Gastroesophageal sphincter (tissue), 3 donors: ENCODE results near the gene GPR4.

Experiments used
- EP300 ChIP-seq: sonication (generic); formaldehyde crosslinking; IDR thresholded peaks from one replicate; pipeline ENCODE4 v1.6.1; 2017; ENCODE audit warnings: antibody characterized with exemption, mild to moderate bottlenecking
- TF ChIP-seq, protein P1 (sequence below), 4 experiments: fragments of 200-600 bp in 2 of 4; fragments of 450-650 bp in 2 of 4; sonication (generic) in 1 of 4; IDR thresholded peaks; one replicate each; pipeline ENCODE4 v1.5.1; 2017 to 2019; ENCODE audit warnings: antibody characterized with exemption in 4 of 4, mild to moderate bottlenecking in 2 of 4, moderate library complexity in 2 of 4

DNA sequence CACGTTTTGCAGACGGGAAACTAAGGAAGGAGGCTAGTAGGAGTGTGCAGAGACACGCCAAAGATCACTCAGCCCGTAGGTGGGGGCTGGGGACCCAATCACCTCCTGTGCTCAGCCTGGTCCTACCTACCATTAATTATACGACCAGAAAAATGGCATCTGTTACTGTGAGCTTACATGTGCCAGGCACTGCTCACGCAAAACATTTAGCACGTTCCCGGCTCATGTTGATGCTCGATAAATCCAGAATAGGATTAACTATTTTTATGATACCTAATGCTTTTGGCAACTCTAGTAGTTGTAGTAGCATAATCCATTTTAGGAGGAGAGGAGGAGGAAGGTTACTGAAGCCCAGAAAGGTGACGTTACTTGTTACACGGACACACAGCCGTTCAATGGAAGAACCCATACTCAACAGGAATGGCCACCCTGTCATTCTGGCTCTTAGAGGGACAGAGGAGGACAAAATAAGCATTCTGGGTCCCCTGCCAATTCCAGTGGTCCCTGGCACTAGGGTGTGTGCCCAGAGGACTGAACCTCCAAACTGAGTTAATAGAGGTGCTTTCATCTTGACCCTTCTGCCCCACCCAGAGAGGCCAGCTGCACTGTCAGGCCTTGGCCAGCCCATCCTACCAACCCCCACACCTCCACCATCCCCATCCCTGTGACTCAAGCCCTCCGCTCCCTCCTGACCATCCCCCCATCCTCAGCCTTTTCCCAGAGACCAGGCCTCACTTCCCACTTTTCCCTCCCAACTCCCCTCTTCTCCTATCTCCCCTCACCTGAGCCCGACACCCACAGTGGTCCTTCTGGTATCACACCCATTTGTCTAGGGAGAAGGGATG is 42.1 kb upstream of the GPR4 start:
- no peak for TF ChIP-seq EP300
- TF ChIP-seq, protein P1, sequence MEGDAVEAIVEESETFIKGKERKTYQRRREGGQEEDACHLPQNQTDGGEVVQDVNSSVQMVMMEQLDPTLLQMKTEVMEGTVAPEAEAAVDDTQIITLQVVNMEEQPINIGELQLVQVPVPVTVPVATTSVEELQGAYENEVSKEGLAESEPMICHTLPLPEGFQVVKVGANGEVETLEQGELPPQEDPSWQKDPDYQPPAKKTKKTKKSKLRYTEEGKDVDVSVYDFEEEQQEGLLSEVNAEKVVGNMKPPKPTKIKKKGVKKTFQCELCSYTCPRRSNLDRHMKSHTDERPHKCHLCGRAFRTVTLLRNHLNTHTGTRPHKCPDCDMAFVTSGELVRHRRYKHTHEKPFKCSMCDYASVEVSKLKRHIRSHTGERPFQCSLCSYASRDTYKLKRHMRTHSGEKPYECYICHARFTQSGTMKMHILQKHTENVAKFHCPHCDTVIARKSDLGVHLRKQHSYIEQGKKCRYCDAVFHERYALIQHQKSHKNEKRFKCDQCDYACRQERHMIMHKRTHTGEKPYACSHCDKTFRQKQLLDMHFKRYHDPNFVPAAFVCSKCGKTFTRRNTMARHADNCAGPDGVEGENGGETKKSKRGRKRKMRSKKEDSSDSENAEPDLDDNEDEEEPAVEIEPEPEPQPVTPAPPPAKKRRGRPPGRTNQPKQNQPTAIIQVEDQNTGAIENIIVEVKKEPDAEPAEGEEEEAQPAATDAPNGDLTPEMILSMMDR (IDR thresholded peaks at IDR 0.05), result no peak
